ENCODE results near the gene CSRP1.
"Not testable (repeated sequence)": the region's sequence is repeated elsewhere in the genome, so short reads cannot be mapped to it uniquely, and the experiment has no call there.

The CSRP1 gene

DNA sequence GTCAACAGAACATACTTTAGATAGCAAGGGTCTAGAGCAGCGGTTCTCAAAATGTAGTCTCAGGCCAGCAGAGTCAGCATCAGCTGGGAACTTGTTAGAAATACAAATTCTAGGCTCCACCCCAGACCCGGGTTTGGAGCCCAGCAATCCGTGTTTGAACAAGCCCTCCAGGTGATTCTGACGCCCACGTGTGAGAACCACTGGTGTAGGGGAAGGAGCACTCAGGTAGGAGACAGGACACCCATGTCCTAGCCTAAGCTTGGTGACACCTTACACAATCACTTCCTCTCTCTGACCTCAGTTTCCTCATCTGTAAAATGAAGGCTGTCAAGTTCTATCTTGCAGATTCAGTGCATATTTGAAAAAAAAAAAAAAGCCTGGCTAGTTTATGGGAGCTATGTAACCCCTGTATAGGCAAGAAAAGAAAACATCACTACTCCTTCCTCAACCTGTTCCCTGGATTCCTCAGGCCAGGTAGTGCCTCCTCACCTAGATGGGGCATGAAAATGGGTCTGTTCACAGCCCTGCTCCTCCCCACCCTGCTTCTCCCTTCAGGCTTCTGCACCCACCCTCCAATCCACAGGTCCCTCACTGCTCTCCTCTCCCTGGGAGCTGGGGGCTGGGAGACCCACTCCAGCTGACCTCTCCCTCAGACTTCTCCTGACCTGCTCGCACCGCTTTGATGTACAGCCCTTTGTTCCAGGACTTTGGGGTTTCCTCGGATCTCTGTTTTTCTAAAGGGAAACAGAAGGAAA lies 30.8 kb downstream of the CSRP1 start:
- no peak for TF ChIP-seq CTCF (IDR thresholded peaks at IDR 0.05)
- DNase-seq (ENCODE audit: low spot score): no peak
- Histone ChIP-seq H3K27ac (no peak overlapping the region), H3K4me3 (no peak overlapping the region)

GRCh38 chr1:201475130-201475529 lies 31.8 kb downstream of the CSRP1 start:
- no peak overlapping the region for H3K4me3 ChIP-seq
- TF ChIP-seq CTCF (IDR thresholded peaks at IDR 0.05): no peak

GRCh38 chr1:201473296-201473695 lies 33.6 kb downstream of the CSRP1 start:
- Histone ChIP-seq H3K27ac (no peak overlapping the region), H3K4me3 (no peak overlapping the region)
- DNase-seq (ENCODE audit: low spot score): no peak
- no peak for TF ChIP-seq CTCF (IDR thresholded peaks at IDR 0.05)

More at GRCh38 chr1:201475130-201475529, 31.8 kb downstream of the CSRP1 start:
- H3K27ac ChIP-seq: no peak overlapping the region
- no peak for DNase-seq (ENCODE audit: low spot score)

- not testable (repeated sequence) for H3K4me3 ChIP-seq; DNase-seq (ENCODE audit: low spot score)
- H3K27ac ChIP-seq: peak overlapping the region in 1 of 2 donors; percentile 61
Measured at GRCh38 chr1:201472321-201472720, 34.6 kb downstream of the CSRP1 start.

- H3K4me3 ChIP-seq: no peak overlapping the region
- H3K27ac ChIP-seq: peak overlapping the region in 1 of 2 donors; percentile 70
- no peak for DNase-seq (ENCODE audit: low spot score)
- TF ChIP-seq CTCF (IDR thresholded peaks at IDR 0.05): no peak
Measured at GRCh38 chr1:201471772-201472171, 35.2 kb downstream of the CSRP1 start.

DNA sequence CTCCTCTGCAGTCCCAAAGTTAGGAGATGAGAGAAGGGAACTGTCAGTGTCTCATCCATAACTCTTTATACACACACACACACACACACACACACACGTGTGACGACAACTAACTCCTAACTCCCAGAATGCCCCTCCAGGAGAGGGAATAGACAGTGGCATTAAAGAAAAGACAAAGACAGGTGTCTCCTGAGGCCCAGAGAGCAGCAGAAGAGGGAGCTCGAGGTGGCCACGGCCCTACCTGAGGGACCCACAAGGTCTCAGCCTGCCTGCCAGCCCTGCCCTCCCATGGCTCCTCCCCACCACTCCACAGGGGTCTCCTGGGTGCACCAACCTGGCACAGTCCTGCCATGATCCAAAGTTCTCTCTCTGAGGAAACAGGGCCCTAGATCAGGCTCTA lies 36.3 kb downstream of the CSRP1 start:
- no peak for DNase-seq (ENCODE audit: low spot score)
- peak overlapping the region in 1 of 2 donors; percentile 36 for H3K27ac ChIP-seq
- H3K4me3 ChIP-seq: no peak overlapping the region
- TF ChIP-seq CTCF (IDR thresholded peaks at IDR 0.05): no peak

DNA sequence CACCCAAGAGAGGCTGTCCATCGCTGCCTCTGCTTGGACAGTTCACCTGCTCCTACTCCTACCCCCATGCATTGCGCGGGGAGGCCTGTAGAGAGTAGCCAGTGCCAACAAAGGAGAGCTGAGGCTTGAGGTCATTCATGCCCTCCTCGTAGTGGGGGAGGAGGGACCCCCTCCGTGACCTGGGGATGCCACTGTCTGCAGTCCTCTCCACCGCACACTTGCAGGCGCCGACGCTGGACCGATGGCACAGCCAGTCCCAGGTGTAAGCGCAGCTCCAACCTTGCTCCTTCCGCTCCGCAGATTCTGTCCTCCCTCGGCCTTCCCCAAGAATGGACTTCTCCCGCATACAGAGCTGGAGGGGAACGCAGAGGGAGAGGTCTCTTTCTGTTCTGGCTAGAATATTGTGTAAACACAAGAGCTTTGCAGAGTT lies 37.3 kb downstream of the CSRP1 start:
- H3K4me3 ChIP-seq: peak overlapping the region; percentile 92
- DNase-seq (ENCODE audit: low spot score): no peak
- TF ChIP-seq CTCF (IDR thresholded peaks at IDR 0.05): no peak
- H3K27ac ChIP-seq: peak overlapping the region; percentile 97

Data from coronary artery (tissue), 2 donors.